Peyer's patch (tissue), 4 donors: ENCODE results near the gene USP24.

Experiments
- CTCF ChIP-seq, 6 experiments: fragments of 450-650 bp in 4 of 6; fragments of 200-600 bp in 2 of 6; sonication (generic) in 1 of 6; IDR thresholded peaks; one replicate each; pipeline ENCODE4 v1.5.1; 2017 to 2019; ENCODE audit warnings: antibody characterized with exemption in 6 of 6, mild to moderate bottlenecking in 3 of 6, moderate library complexity in 1 of 6
- POLR2A ChIP-seq, 2 donors: fragments of 450-650 bp; IDR thresholded peaks; one replicate each; pipeline ENCODE4 v1.5.1; 2017; ENCODE audit warnings: antibody characterized with exemption in 2 of 2, mild to moderate bottlenecking in 2 of 2, moderate library complexity in 2 of 2

GRCh38 chr1:55179177-55179835 lies 35.9 kb downstream of the USP24 start:
- TF ChIP-seq CTCF (IDR thresholded peaks at IDR 0.05) (no peak), POLR2A (IDR thresholded peaks at IDR 0.05) (no peak)
